HepG2 (cell line): ENCODE measurements around the gene IL27RA. TPM values are rescaled to one million over a fixed set of nuclear protein-coding genes. Genes with fewer than 3 reads are reported as not detected.

Experiments
- ATF2 ChIP-seq: sonication (generic); formaldehyde crosslinking; IDR thresholded peaks from 2 replicates; pipeline ENCODE4 v1.4.0; 2020; ENCODE audit warnings: missing genetic modification reagents
- EZH2 ChIP-seq: conservative IDR thresholded peaks from 2 replicates; pipeline ENCODE4 v1.6.1; 2012; ENCODE audit warnings: mild to moderate bottlenecking, low read depth, low read length, moderate library complexity
- GMEB1 ChIP-seq: sonication (generic); formaldehyde crosslinking; IDR thresholded peaks from 2 replicates; pipeline ENCODE4 v1.5.1; 2020; ENCODE audit warnings: missing genetic modification reagents, mild to moderate bottlenecking, borderline replicate concordance
- HOXD1 ChIP-seq: sonication (generic); formaldehyde crosslinking; IDR thresholded peaks from 2 replicates; pipeline ENCODE4 v1.5.0; 2020; ENCODE audit warnings: missing genetic modification reagents
- JUNB ChIP-seq: sonication (generic); formaldehyde crosslinking; IDR thresholded peaks from 2 replicates; pipeline ENCODE4 v1.8.0; 2022; ENCODE audit warnings: missing genetic modification reagents, mild to moderate bottlenecking, borderline replicate concordance
- KDM5A ChIP-seq: fragments of 200-600 bp; sonication (generic); IDR thresholded peaks from 2 replicates; pipeline ENCODE4 v1.7.0; 2018; ENCODE audit warnings: antibody characterized with exemption, mild to moderate bottlenecking, low read length, borderline replicate concordance
- MIER3 ChIP-seq: IDR thresholded peaks from 2 replicates; pipeline ENCODE4 v1.6.1; 2016; ENCODE audit warnings: missing compliant biosample characterization, borderline replicate concordance
- MLX ChIP-seq: IDR thresholded peaks from 2 replicates; pipeline ENCODE4 v1.6.1; 2016
- NCOA2 ChIP-seq: sonication (generic); formaldehyde crosslinking; IDR thresholded peaks from 2 replicates; pipeline ENCODE4 v1.8.0; 2022; ENCODE audit warnings: inconsistent platforms
- NR2C2 ChIP-seq: sonication (generic); formaldehyde crosslinking; IDR thresholded peaks from 2 replicates; pipeline ENCODE4 v1.4.0; 2020; ENCODE audit warnings: missing genetic modification reagents, mild to moderate bottlenecking, moderate library complexity, borderline replicate concordance
- NR2F6 ChIP-seq, 2 experiments: IDR thresholded peaks; 2 replicates each; pipeline ENCODE4 v1.6.1; 2016; ENCODE audit warnings: antibody characterized with exemption in 1 of 2, mild to moderate bottlenecking in 1 of 2
- PRDM10 ChIP-seq: sonication (generic); formaldehyde crosslinking; IDR thresholded peaks from 2 replicates; pipeline ENCODE4 v1.4.0; 2020; ENCODE audit warnings: low read depth, missing genetic modification reagents
- RXRA ChIP-seq: sonication (generic); formaldehyde crosslinking; IDR thresholded peaks from 2 replicates; pipeline ENCODE4 v1.5.1; 2020; ENCODE audit warnings: missing genetic modification reagents
- TEAD3 ChIP-seq: optimal IDR thresholded peaks from 2 replicates; pipeline ENCODE3; 2016; ENCODE audit warnings: borderline replicate concordance
- TGIF2 ChIP-seq: IDR thresholded peaks from 2 replicates; pipeline ENCODE4 v1.6.1; 2016; ENCODE audit warnings: control low read depth, missing compliant biosample characterization
- XRCC5 ChIP-seq: fragments of 200-400 bp; formaldehyde crosslinking; optimal IDR thresholded peaks from 2 replicates; pipeline ENCODE3; 2017; ENCODE audit warnings: mild to moderate bottlenecking, low read length
- YEATS4 ChIP-seq: sonication (generic); formaldehyde crosslinking; IDR thresholded peaks from 2 replicates; pipeline ENCODE4 v1.4.0; 2020; ENCODE audit warnings: missing genetic modification reagents, borderline replicate concordance
- ZNF143 ChIP-seq: sonication (generic); formaldehyde crosslinking; IDR thresholded peaks from 2 replicates; pipeline ENCODE4 v1.4.0; 2020; ENCODE audit warnings: missing genetic modification reagents
- ZNF225 ChIP-seq: sonication (generic); formaldehyde crosslinking; IDR thresholded peaks from 2 replicates; pipeline ENCODE4 v1.4.0; 2020; ENCODE audit warnings: mild to moderate bottlenecking, missing genetic modification reagents
- ZNF746 ChIP-seq: sonication (generic); formaldehyde crosslinking; IDR thresholded peaks from 2 replicates; pipeline ENCODE4 v1.8.0; 2022; ENCODE audit warnings: mild to moderate bottlenecking, missing genetic modification reagents
- polyA plus RNA-seq, 8 experiments: library from polyadenylated mRNA; depleted of rRNA in 3 of 8; stranded (reverse) in 7 of 8; unstranded in 1 of 8; fragments of >200 nt; fragmentation: Illumina TruSeq in 4 of 8; extraction: Trizol in 4 of 8; gene quantifications; 2 replicates each; pipeline versions ENCODE4 v1.2.1 to v1.2.3, GENCODE V29; 2011 to 2016; ENCODE audit warnings: low read depth in 4 of 8, missing spikeins in 1 of 8, mixed read lengths in 1 of 8; ENCODE audit not compliant: insufficient read depth in 1 of 8
- total RNA-seq, 5 experiments: library from RNA; depleted of rRNA; stranded (reverse); fragments of >200 nt; fragmentation: Illumina TruSeq; extraction: Trizol; gene quantifications; 2 replicates each; pipeline ENCODE4 v1.2.3, GENCODE V29; 2016; ENCODE audit warnings: low read depth in 1 of 5
- TF ChIP-seq, protein P1 (sequence below): sonication (generic); IDR thresholded peaks from 2 replicates; pipeline ENCODE4 v1.6.1; 2016; ENCODE audit warnings: low read depth, borderline replicate concordance

Gene IL27RA
- total and polyA plus RNA-seq, 2 of the 13 experiments (the other 11 are each of a cell fraction or from before 2014, with no cell fraction given): 3.5 to 8.1 TPM

- TF ChIP-seq ATF2 (CRISPR knock-in tag) (peak; percentile 43; the same call in 1 of the 2 replicates), ZNF143 (CRISPR knock-in tag) (no peak), ZNF746 (CRISPR knock-in tag) (peak; percentile 85; the same call in 1 of the 2 replicates), NR2C2 (CRISPR knock-in tag) (peak; percentile 56; the same call in 1 of the 2 replicates), KDM5A (no peak), MIER3 (CRISPR knock-in tag) (peak; percentile 35; the same call in 1 of the 2 replicates), HOXD1 (CRISPR knock-in tag) (no peak), GMEB1 (CRISPR knock-in tag) (no peak), EZH2 (no peak), TGIF2 (CRISPR knock-in tag) (peak; percentile 68; the same call in 1 of the 2 replicates), ZNF225 (no peak), RXRA (CRISPR knock-in tag) (peak; percentile 85), NCOA2 (peak; percentile 60), YEATS4 (CRISPR knock-in tag) (peak; percentile 63; the same call in 1 of the 2 replicates), PRDM10 (CRISPR knock-in tag) (0 out of 2 replicates have a peak, but pooled peaks have one; percentile 62), JUNB (CRISPR knock-in tag) (no peak), NR2F6 (IDR thresholded peaks at IDR 0.05) (peak; percentile 78), NR2F6 (CRISPR knock-in tag; IDR thresholded peaks at IDR 0.05) (peak; percentile 72; the same call in 1 of the 2 replicates), MLX (CRISPR knock-in tag) (peak; percentile 18; the same call in 1 of the 2 replicates), XRCC5 (peak; percentile 68), TEAD3 (peak; percentile 35)
- TF ChIP-seq, protein P1, sequence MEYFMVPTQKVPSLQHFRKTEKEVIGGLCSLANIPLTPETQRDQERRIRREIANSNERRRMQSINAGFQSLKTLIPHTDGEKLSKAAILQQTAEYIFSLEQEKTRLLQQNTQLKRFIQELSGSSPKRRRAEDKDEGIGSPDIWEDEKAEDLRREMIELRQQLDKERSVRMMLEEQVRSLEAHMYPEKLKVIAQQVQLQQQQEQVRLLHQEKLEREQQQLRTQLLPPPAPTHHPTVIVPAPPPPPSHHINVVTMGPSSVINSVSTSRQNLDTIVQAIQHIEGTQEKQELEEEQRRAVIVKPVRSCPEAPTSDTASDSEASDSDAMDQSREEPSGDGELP: peak; percentile 70; the same call in 1 of the 2 replicates
Observed at GRCh38 chr19:14059652-14060155, 28.1 kb downstream of the IL27RA start (continued).
